Measurements from ENCODE around the gene NACA2. TPM values are rescaled to one million over a fixed set of nuclear protein-coding genes. Genes with fewer than 3 reads are reported as not detected.

Gene NACA2
- total and polyA plus RNA-seq, 2 of the 4 experiments (the other 2 are of a cell fraction), result not detected

GRCh38 chr17:61619493-61619892 lies 28.5 kb upstream of the NACA2 start:
- Histone ChIP-seq H2AK5ac (ENCODE audit: low read depth, low read length) (no peak overlapping the region), H3K9me1 (ENCODE audit: insufficient read depth, low read length) (peaks cover 2% of the 10 kb centered on the region; the same call in 1 of the 2 replicates), H3K4me2 (ENCODE audit: low read depth, low read length) (no peak overlapping the region), H3K9me3 (ENCODE audit: control insufficient read depth, insufficient read depth, low read length) (peaks cover 3% of the 10 kb centered on the region), H2AFZ (replicated peaks; ENCODE audit: low read length, poor library complexity) (no peak overlapping the region), H2BK15ac (ENCODE audit: low read depth, low read length) (no peak overlapping the region), H3K23ac (ENCODE audit: low read depth, low read length) (no peak overlapping the region), H4K20me1 (ENCODE audit: insufficient read depth, low read length) (no peaks in the 10 kb centered on the region), H2BK120ac (ENCODE audit: low read depth, low read length) (no peak overlapping the region), H4K91ac (ENCODE audit: insufficient read depth, low read depth, low read length) (no peak overlapping the region), H2BK20ac (ENCODE audit: low read depth, low read length) (no peak overlapping the region), H3K27me3 (ENCODE audit: control insufficient read depth, insufficient read depth, low read length) (no peaks in the 10 kb centered on the region), H3K18ac (ENCODE audit: low read depth, low read length) (no peak overlapping the region), H4K5ac (ENCODE audit: low read depth, low read length) (no peak overlapping the region), H3K14ac (replicated peaks; ENCODE audit: low read depth, low read length) (no peak overlapping the region), H3K4me1 (ENCODE audit: control insufficient read depth, insufficient read depth, low read length) (peaks cover 4% of the 10 kb centered on the region), H2AK9ac (replicated peaks; ENCODE audit: low read depth, low read length, poor library complexity) (no peak overlapping the region), H3K9ac (ENCODE audit: low read depth, low read length) (no peak overlapping the region), H3K79me1 (ENCODE audit: low read depth in 1 of 2, low read length in 2 of 2) (no peaks in the 10 kb centered on the region), H3K56ac (ENCODE audit: extremely low read depth, insufficient read depth, low read length) (no peak overlapping the region), H2BK5ac (ENCODE audit: low read depth, low read length, poor library complexity, severe bottlenecking) (no peak overlapping the region), H3K4me3 (ENCODE audit: insufficient read depth, low read depth, low read length) (no peak overlapping the region), H3K4ac (ENCODE audit: low read depth, low read length) (no peak overlapping the region), H3K36me3 (ENCODE audit: control insufficient read depth, insufficient read depth, low read length) (no peaks in the 10 kb centered on the region), H3K27ac (ENCODE audit: insufficient read depth, low read length) (no peak overlapping the region), H4K8ac (ENCODE audit: low read depth in 2 of 2, low read length in 2 of 2) (no peak overlapping the region)
- ChIA-PET POLR2A (ENCODE audit: unreplicated experiment) (no interaction called here), CTCF (interaction anchor here (0.6 kb wide), 1 partner anchor 217 kb away, joined by 3 read pairs; no protein-coding TSS in a partner anchor)
- intact Hi-C loops (cut with micrococcal nuclease), result no loop called here
- no CpG with 5 or more reads among the region's 1 CpG for WGBS, 2 experiments (ENCODE audit: extremely low coverage in 2 of 2, insufficient read length in 1 of 2)
- no peak for DNase-seq
- no peak for ATAC-seq (ENCODE audit: low read depth)
- in situ Hi-C loops (cut with MboI; ENCODE audit: low sequenced_read_pairs), result no loop called here
- BruUV-seq (replicated peaks), result no TSS peak
- no peak for TF ChIP-seq RAD21 (IDR thresholded peaks at IDR 0.05; ENCODE audit: low read length)
- TF ChIP-seq POLR2A (IDR thresholded peaks at IDR 0.05; ENCODE audit: low read depth, low read length), result no peak
- TF ChIP-seq FOS (IDR thresholded peaks at IDR 0.05; ENCODE audit: low read depth, low read length), result no peak
- TF ChIP-seq BHLHE40 (IDR thresholded peaks at IDR 0.05; ENCODE audit: low read depth, low read length), result no peak
- no peak for TF ChIP-seq SMC3 (IDR thresholded peaks at IDR 0.05; ENCODE audit: low read depth, low read length)
- TF ChIP-seq CHD1 (IDR thresholded peaks at IDR 0.05; ENCODE audit: low read depth, low read length), result no peak
- TF ChIP-seq RCOR1 (IDR thresholded peaks at IDR 0.05; ENCODE audit: insufficient replicate concordance, low read length), result no peak
- TF ChIP-seq CTCF (conservative IDR thresholded peaks at IDR 0.05; ENCODE audit: low read depth, low read length), result no peak
- no peak for TF ChIP-seq ELK1 (IDR thresholded peaks at IDR 0.05; ENCODE audit: borderline replicate concordance, low read depth, low read length)
- no peak for TF ChIP-seq RFX5 (IDR thresholded peaks at IDR 0.05; ENCODE audit: low read depth, low read length)
- no peak for TF ChIP-seq MXI1 (IDR thresholded peaks at IDR 0.05; ENCODE audit: borderline replicate concordance, low read depth, low read length)
- no peak for TF ChIP-seq MAZ (IDR thresholded peaks at IDR 0.05; ENCODE audit: borderline replicate concordance, low read depth, low read length)
- no peak for TF ChIP-seq USF2 (IDR thresholded peaks at IDR 0.05; ENCODE audit: low read depth, low read length)
- no peak for TF ChIP-seq MAFK (IDR thresholded peaks at IDR 0.05; ENCODE audit: low read depth, low read length)
- TF ChIP-seq CEBPB (IDR thresholded peaks at IDR 0.05; ENCODE audit: low read depth, low read length), result no peak
- TF ChIP-seq NFE2L2 (IDR thresholded peaks at IDR 0.05; ENCODE audit: low read depth, low read length), result no peak
- dilution Hi-C loops (cut with HindIII; ENCODE audit: low sequenced_read_pairs, unreplicated experiment), result no loop called here

All from IMR-90 (cell line).